GM15510 (cell line): Measurements from ENCODE around the gene CERKL.

Experiments
- POLR2A ChIP-seq: IDR thresholded peaks from 3 replicates; pipeline ENCODE4 v1.6.1; 2011; ENCODE audit warnings: borderline replicate concordance; ENCODE audit not compliant: insufficient read length; ENCODE audit errors: extremely low read depth

CERKL gene, protein sequence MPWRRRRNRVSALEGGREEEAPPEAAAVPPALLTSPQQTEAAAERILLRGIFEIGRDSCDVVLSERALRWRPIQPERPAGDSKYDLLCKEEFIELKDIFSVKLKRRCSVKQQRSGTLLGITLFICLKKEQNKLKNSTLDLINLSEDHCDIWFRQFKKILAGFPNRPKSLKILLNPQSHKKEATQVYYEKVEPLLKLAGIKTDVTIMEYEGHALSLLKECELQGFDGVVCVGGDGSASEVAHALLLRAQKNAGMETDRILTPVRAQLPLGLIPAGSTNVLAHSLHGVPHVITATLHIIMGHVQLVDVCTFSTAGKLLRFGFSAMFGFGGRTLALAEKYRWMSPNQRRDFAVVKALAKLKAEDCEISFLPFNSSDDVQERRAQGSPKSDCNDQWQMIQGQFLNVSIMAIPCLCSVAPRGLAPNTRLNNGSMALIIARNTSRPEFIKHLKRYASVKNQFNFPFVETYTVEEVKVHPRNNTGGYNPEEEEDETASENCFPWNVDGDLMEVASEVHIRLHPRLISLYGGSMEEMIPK

GRCh38 chr2:181656450-181657291 lies at the start of gene CERKL:
Gene CERKL, minus strand, starts transcription at chr2:181657105. Its CDS starts 99 bp downstream, at chr2:181657006.
- peak; percentile 18 for TF ChIP-seq POLR2A

DNA sequence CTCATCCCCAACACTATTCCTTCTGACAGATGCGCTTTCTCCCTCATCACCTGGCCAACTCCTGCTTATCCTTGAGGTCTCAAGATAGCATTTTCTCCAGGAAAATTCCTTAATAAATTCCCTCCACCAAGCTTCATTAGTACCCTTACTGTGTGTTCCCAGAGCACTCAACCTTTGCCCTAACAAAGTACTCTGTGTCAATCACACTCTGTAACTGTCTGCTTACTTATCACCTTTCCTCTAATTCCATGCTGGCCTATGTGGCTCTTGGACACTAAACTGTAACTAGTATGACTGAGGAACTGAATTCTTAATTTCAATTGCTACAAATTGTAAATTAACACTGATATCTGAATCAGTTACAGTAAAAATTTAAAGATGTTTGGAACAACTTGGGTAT lies 41.3 kb upstream of the CERKL start:
- no peak for TF ChIP-seq POLR2A

GRCh38 chr2:181697571-181697970 lies 40.7 kb upstream of the CERKL start:
- no peak for TF ChIP-seq POLR2A

DNA sequence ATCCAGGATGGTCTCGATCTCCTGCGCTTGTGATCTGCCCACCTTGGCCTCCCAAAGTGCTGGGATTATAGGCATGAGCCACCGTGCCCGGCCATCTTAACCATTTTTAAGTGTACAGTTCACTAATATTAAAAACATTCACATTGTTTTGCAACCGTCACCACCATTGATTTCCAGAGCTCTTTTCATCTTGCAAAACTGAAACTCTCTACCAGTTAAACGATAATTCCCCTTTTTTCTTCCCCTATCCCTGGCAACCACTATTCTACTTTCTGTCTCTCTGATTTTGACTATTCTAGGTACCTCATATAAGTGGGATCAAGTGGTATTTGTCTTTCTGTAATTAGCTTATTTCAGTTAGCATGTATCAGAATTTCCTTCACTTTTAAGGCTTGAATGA lies 40.2 kb upstream of the CERKL start:
- no peak for TF ChIP-seq POLR2A

DNA sequence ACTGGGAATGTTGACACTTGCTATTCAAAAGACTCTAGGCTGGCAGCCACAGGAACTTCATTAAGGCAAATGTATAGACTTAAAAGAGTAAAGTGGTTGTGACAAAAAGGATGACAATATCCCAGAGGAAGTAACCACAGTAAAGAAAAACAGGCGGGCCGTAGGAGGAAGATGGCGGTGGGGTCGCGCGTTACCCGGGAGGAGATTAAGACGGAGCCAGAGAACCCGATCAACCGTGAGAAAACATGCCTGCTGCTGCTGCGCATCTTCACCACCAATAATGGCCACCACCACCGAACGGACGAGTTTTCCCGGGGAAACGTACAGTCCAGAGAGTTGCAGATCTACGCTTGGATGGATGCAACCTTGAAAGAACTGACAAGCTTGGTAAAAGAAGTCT lies 37.4 kb upstream of the CERKL start:
- TF ChIP-seq POLR2A = no peak

DNA sequence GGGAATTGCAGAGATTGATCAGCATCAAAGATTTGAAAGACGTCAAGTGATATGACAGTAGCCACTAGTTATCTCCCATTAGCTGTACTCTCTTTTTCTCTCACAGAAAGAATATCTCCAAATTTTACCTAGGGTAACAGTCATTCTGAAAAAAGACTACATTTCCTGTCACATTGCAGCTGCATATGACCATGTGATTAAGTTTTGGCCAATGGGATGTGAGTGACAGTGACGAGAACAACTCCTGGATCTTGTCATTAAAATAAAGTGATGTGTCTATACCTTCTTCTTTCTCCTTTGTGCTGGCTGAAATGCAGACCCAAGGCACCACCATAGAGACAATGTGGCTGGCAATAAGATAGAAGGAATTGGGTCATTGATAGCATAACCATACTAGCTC lies 34.0 kb upstream of the CERKL start:
- TF ChIP-seq POLR2A = no peak

GRCh38 chr2:181686576-181687185 lies 29.8 kb upstream of the CERKL start:
- no peak for TF ChIP-seq POLR2A

GRCh38 chr2:181685150-181685688 lies 28.3 kb upstream of the CERKL start:
- no peak for TF ChIP-seq POLR2A

DNA sequence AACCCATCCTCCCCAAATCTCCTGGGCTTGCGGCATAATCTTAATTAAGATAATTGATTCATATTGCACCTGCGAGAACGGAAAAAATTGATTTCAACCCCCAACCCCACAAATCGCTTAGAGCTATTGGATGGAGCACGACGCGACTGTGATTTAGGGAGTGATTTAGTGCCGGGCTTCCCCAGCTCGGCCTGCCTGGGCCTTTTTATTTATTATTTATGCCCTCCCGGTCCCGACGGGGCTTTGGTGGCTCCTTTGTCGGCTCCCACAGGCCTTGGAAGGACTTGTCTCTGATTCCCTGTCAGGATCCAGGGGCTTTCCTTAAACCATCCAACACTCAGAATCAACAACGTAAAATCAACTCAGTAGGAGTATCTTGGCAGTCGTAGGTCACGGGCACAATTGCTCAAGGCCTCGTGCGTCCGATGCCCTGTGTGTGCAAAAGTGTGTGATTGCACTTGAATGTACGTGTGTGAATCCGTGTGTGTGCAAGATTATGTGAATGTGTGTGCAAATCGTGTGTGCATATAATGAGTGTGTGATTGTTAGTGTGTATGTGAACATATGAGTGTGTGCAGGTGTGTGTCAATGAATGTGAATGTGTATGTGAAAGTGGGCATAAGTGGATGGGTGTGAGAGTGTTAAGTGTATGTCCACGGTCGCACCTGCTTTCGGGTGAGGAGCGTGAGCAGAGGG lies 27.7 kb upstream of the CERKL start:
- TF ChIP-seq POLR2A = no peak

DNA sequence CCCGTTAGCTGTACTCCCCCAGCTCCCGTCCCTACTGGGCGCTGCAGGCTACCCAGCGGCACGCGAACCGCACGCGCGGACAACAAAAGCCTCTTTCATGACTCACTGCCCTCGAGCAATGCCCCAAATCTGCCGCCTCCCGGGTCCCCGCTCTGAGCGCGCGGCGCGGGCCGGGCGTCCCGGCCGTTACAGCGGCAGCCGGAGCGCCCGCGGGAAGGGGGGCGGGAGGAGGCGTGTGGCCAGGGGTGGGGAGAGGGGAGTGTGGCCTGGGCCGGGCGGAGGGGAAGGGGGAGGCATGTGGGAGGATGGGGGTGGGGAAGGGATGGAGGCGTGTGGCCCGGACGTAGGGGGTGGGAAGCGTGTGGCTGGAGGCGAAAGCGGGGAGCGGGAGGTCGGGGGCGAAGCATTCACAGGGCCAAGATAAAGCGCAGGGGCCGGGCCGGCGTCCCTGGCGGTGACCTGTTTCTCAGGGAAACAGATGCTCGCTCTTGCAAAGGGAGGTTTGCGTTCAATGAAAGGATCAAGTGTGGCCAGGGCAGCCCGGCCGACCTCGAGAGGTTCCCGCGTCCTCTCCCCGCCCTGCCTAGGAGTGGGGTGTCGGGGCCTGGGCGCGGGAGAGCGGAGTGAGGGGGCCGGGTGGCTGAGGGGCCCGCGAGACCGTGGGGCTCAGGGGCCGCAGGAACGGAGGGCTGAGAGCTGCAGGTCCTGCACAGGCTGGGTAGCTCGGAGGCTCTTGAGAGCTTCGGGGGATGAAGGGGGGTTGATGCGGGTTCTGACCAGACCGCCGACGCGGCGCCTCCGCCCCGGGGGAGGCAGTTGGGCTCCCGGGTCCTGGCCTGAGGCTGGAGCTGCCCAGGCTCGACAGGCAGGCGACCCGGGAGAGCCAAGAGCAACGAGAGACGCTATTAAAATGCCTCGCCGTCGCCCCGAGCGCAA lies 26.9 kb upstream of the CERKL start:
- TF ChIP-seq POLR2A = no peak

GRCh38 chr2:181682795-181683517 lies 26.1 kb upstream of the CERKL start:
- TF ChIP-seq POLR2A = no peak

DNA sequence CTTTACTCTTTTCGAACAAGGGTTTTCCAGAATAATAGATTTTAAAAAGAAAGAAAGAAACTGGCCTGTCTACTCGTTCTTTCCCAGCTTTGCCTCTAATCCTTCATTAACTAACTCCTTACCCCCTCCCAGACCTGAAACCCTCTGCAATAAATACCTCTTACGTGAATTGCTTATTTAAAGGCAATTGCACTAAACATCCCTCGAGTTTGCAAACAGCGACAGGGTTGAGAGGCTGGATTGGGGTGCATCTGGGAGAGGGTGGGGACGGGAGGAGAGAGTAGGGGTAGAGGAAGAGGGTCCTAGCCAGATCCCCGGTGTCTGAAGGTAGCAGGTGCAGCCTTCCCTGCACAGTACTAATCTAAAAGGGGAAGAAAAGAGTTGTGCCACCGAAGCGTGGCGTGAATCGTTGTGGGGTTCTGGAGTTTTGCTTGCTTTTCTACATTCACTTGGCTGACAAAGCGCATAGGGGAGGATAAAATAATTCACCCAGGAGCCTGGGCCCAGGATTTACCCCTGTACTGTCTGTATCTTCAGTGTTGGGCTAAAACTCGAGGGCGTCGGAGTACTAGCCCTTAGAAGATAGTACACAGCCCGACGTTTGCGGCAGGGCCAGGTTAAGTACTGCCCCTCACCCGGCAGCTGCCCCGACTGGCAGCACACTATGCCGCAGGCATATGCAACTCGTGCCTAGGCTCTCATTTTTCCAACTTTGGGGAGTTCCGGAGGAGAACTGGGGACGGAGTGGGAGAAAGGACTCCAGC lies 25.3 kb upstream of the CERKL start:
- TF ChIP-seq POLR2A = no peak
